ENCODE measurements around the gene VSTM2L.
"Not testable (repeated sequence)": the region's sequence is repeated elsewhere in the genome, so short reads cannot be mapped to it uniquely, and the experiment has no call there.

The VSTM2L gene, protein sequence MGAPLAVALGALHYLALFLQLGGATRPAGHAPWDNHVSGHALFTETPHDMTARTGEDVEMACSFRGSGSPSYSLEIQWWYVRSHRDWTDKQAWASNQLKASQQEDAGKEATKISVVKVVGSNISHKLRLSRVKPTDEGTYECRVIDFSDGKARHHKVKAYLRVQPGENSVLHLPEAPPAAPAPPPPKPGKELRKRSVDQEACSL

GRCh38 chr20:37902504-37903313 is at the start of gene VSTM2L:
Gene VSTM2L, plus strand, starts transcription at chr20:37903127. Its CDS starts 224 bp downstream, at chr20:37903351.
- no peak for DNase-seq (ENCODE audit: low read depth in 2 of 3, low spot score in 1 of 3)

DNA sequence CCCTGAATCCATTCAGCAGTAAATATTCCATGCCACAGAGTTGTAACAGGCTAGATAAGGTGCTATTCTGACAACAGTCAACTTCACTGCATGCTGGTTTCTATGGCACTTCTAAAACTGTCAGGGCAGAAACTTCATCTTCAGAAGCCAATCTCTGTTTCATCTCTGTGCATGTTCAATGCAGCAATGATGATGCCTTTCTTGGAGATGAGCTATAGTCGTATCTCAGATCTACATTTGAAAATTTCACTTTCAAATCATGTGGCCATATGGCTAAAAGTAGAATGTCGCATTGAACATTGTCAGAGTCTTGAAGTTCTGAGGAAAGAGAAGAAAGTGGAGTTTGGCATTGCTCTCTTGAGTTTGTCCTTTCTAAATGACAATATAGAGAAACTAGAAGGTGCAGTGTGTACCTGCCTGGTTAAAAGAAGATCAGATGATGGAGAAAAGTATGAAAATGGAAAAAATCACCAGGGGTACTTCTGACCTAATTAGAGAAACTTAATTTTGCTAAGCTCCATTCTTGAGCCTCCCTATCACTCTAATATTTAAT is 49.0 kb upstream of the VSTM2L start:
- no peak for DNase-seq (ENCODE audit: low read depth in 2 of 3, low spot score in 1 of 3)

DNA sequence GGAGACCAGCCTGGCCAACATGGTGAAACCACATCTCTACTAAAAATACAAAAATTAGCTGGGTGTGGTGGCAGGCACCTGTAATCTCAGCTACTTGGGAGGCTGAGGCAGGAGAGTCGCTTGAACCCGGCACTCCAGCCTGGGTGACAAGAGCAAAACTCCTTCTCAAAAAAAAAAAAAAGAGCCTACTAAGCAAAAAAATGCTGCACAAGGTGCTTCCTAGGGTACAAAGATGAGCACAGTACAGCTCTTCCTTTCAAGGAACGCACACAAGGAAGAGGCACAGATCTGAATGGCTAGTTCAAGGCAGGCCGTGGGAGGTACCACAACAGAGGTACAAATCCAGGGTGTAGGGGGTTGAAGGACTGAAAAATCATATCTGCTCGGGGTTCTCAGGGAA is 46.9 kb upstream of the VSTM2L start:
- DNase-seq (ENCODE audit: low read depth in 2 of 3, low spot score in 1 of 3): not testable (repeated sequence)

DNA sequence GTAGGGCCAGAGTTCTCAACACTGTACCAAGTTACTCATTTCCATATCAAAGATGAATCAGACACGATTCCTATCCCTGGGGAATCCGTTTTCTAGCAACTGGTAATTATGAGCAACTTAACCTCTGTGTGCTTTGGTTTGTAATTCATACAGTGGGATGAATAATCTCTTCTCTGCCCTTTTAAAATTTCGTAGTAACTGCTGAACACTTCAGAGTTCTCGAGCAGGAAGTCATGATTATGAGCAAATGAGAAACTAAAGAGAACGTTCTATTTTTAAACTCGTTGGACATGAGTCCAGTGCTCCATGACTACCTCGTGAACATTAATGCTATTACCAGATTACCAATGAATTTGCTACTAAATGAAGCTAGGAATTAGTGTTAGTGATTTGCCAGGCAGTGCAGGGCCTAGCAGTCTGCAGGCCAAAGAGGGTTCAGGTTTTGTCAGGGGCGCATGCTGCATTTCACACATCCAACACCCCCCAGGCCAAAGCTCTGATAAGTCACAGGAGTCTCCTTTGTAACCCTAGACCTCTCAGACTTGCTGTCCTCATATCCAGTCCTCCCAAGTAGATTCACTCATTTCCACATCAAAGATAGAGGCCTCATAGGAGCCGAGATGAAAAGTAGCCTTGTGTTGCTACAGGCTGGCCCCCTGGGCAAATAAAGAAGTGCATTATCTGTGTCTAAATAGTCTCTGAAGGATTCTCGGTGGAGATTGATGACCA is 45.8 kb upstream of the VSTM2L start:
- no peak for DNase-seq (ENCODE audit: low read depth in 2 of 3, low spot score in 1 of 3)

DNA sequence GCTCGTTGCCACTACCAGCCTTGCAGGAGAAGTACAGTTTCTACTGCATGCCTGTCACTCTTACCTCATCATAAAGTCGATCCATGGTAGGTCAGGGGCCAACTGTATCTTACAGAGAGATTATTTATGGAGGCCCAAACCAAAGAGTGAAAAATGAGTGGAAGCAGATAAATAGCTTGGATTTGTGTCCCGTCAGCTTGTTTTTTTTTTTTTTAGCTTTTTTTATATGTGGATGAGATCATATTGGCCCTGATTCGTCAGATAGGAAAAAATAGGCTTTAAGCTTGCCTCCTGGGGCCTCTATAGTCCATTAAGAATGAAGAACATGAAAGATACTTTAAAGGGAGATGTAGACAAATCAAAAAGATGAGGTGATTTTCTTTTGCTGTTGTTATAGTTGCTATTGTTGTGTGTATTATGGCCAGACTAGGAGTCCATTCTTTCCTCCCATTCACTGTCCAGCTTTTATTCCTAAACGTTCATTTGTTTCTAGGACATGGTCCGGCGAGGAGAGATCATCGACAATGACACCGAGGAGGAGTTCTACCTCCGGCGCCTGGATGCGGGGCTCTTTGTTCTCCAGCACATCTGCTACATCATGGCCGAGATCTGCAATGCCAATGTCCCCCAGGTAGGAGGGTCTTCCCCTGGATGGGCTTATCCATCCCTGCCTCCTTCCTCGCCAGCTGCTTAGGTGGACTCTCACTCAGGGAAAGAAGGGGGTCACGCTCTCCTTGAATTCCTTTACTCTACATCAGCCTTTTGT is 43.3 kb upstream of the VSTM2L start:
- no peak for DNase-seq (ENCODE audit: low read depth in 2 of 3, low spot score in 1 of 3)

- DNase-seq (ENCODE audit: low read depth in 2 of 3, low spot score in 1 of 3): no peak
These were observed 39.6 kb upstream of the VSTM2L start for GRCh38 chr20:37863289-37863688.

GRCh38 chr20:37864298-37864697 is 38.6 kb upstream of the VSTM2L start:
- DNase-seq (ENCODE audit: low read depth in 2 of 3, low spot score in 1 of 3): no peak

DNA sequence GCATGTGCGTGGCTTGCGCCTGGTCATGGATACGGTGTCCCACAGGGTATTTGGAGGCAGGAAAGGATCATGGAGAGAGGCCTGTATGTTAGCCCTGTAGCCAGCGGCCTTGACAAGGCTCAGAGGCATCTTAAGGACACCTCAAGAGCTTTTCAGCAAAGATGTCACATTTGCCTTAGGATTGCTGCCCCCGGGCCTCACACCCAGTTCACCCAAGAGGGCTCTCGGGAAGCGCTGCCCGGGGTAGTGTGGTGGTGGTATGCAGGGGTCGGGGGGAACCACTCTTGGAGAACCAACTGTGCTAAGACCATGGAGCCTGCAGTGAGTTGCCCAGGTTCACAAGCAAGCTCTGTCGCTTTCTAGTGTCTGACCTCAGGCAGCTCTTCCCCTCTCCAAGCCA is 36.9 kb upstream of the VSTM2L start:
- DNase-seq (ENCODE audit: low read depth in 2 of 3, low spot score in 1 of 3): no peak

- DNase-seq (ENCODE audit: low read depth in 2 of 3, low spot score in 1 of 3): no peak
These were observed 35.4 kb upstream of the VSTM2L start for GRCh38 chr20:37867289-37868195.

- DNase-seq (ENCODE audit: low read depth in 2 of 3, low spot score in 1 of 3): no peak
These were observed 34.0 kb upstream of the VSTM2L start for GRCh38 chr20:37868851-37869333.

DNA sequence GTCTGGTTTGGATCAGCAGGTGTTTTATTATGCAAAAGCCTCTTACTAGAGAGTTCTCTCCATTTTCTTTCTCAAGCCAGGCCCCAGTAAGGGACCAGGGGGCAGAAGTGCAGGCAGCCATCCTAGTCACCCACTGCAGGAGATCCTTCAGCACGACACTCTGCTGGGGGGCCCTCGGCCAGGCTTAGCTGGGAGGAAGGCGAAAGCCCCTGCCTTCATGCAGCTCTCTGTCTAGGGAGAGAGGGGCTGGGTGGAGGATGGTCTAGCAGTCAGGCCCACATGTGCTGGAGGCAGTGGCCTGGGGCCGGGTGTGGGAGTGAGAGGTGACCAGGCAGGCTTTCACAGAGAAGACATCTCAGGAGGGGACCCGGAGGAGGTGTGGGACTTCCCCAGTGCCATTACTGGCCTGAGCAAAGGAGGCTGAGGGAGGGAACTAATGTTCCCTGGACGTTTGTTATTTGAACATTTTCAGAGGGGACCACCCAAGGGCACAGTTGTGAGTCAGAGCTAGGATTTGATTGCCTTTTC is 33.5 kb upstream of the VSTM2L start:
- no peak for DNase-seq (ENCODE audit: low read depth in 2 of 3, low spot score in 1 of 3)

GRCh38 chr20:37870294-37870693 is 32.6 kb upstream of the VSTM2L start:
- no peak for DNase-seq (ENCODE audit: low read depth in 2 of 3, low spot score in 1 of 3)

DNA sequence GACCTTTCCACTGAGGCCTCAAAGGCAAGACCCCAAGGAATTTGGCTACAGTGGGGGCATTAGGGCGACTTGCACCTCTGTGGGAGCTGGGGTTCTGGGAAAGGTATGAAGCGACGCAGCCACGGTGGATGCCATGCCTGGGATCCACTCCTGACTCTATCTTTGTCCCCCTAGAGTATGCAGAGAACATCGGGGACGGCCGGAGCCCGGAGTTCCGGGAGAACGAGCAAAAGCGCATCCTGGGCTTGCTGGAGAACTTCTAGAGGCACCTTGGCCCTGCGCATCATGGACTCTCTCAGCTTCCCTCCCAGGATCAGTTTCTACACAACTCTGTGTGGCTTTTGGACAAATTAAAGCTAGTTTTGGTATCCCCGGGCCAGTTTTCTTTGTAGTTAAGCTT is 31.2 kb upstream of the VSTM2L start:
- no peak for DNase-seq (ENCODE audit: low read depth in 2 of 3, low spot score in 1 of 3)

- no peak for DNase-seq (ENCODE audit: low read depth in 2 of 3, low spot score in 1 of 3)
These were observed 30.8 kb upstream of the VSTM2L start for GRCh38 chr20:37872161-37872560.

- no peak for DNase-seq (ENCODE audit: low read depth in 2 of 3, low spot score in 1 of 3)
These were observed 29.0 kb upstream of the VSTM2L start for GRCh38 chr20:37873884-37874283.

DNA sequence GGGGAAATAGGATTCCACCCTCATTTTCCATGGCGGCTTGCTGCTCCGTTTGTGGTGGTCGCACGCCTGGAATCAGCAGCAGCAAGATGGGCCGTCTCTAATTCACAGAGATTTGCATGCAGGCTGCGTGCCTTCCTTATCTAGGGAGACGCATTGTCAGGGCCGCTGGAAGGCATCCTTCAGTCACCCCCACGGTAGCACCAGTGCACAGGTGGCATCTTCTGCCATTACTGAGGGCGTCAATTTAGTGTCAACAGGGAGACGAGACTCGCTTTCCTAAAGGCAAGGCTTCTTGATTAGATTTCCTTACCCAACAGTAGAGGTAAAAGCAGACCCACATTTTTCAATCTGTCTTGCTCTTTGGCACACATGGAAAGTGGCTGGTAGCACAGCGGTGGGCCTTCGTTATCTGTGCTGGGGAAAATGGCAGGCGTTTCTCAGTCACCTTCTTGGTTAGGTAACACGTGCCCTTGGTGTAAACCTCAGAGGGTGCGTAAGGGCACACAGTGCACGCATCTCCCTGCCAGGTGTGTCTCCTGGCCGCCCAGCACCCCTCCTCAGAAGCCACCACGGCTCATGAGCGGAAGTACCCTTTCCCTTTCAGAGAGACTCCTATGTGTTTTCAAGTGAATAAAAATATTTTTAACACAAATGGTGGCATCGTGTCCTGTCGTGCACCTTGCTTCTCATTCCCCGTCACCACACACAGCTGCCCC is 27.3 kb upstream of the VSTM2L start:
- no peak for DNase-seq (ENCODE audit: low read depth in 2 of 3, low spot score in 1 of 3)

GRCh38 chr20:37876863-37877262 is 26.1 kb upstream of the VSTM2L start:
- DNase-seq (ENCODE audit: low read depth in 2 of 3, low spot score in 1 of 3): no peak

GRCh38 chr20:37877832-37878772 is 24.8 kb upstream of the VSTM2L start:
- DNase-seq (ENCODE audit: low read depth in 2 of 3, low spot score in 1 of 3): no peak

All from stimulated activated CD4-positive, alpha-beta T cell treated with anti-CD3 and anti-CD28 coated beads, Interleukin-12 subunit alpha, Interleukin-12 subunit beta, amount 100 ng/mL, for 48 hours (primary cell).